ENCODE results near the gene THSD4. TPM values are rescaled to one million over a fixed set of nuclear protein-coding genes. Genes with fewer than 3 reads are reported as not detected.

THSD4 gene
- total RNA-seq, 2 donors from 2014 or later: 35.2 to 45.5 TPM

GRCh38 chr15:71822890-71823630, 707.8 kb downstream of the THSD4 start:
- no peak for ATAC-seq
- intact Hi-C loops (cut with DNase I, micrococcal nuclease): no loop called here
- no peak for DNase-seq

- no peak for ATAC-seq
- intact Hi-C loops (cut with DNase I, micrococcal nuclease): no loop called here
- no peak for DNase-seq
Observed at GRCh38 chr15:71823801-71824200, 708.5 kb downstream of the THSD4 start.

GRCh38 chr15:71825021-71825730, 709.9 kb downstream of the THSD4 start:
- no peak for DNase-seq
- intact Hi-C loops (cut with DNase I, micrococcal nuclease): no loop called here
- no peak for ATAC-seq

GRCh38 chr15:71826196-71826595, 710.9 kb downstream of the THSD4 start:
- no peak for ATAC-seq
- intact Hi-C loops (cut with DNase I, micrococcal nuclease): no loop called here
- no peak for DNase-seq

GRCh38 chr15:71830981-71831380, 715.7 kb downstream of the THSD4 start:
- no peak for ATAC-seq
- intact Hi-C loops (cut with DNase I, micrococcal nuclease): no loop called here
- no peak for DNase-seq

Other genes with a start within 250 kb of the THSD4 start
- gene THAP10, start 223.0 kb upstream of the THSD4 start, total RNA-seq: 1 to 10 TPM; 1.4 TPM
- gene LRRC49, start 222.6 kb upstream of the THSD4 start, total RNA-seq: 1 to 10 TPM; 2.8 to 3.0 TPM

All from left colon (tissue), 2 donors.